Stimulated activated CD8-positive, alpha-beta memory T cell treated with anti-CD3 and anti-CD28 coated beads, Interleukin-12 subunit alpha, Interleukin-12 subunit beta, amount 100 ng/mL, for 24 hours (primary cell): ENCODE results near the gene LRRFIP1.
"Not testable (repeated sequence)": the region's sequence is repeated elsewhere in the genome, so short reads cannot be mapped to it uniquely, and the experiment has no call there.

ENCODE experiments used
- DNase-seq: peaks from one replicate; pipeline ENCODE4 v3.0.0-alpha.2; 2020; ENCODE audit errors: extremely low read depth

The LRRFIP1 gene

GRCh38 chr2:237779521-237779920 is 152.1 kb downstream of the LRRFIP1 start:
- no peak for DNase-seq

DNA sequence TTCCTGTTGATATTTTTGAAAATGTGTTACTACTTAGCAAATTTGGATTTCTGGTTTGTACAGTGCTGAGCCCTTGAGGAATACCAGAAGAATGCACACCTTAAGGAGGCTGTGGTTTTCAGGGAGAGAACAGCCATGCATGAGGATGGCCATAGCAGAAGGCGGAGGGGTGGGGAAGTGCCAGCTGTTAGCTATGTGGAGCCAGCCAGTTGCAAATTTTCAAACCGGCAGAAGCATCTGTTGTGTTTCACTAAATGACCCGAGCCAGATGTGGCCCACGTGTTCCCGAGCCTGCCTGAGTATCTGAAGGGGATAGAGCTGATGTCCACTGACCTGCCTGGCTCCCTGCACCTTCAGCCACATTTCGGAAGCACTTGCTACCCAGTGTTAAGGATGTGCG is 154.8 kb downstream of the LRRFIP1 start:
- no peak for DNase-seq

GRCh38 chr2:237783678-237784077 is 156.3 kb downstream of the LRRFIP1 start:
- DNase-seq, result not testable (repeated sequence)

DNA sequence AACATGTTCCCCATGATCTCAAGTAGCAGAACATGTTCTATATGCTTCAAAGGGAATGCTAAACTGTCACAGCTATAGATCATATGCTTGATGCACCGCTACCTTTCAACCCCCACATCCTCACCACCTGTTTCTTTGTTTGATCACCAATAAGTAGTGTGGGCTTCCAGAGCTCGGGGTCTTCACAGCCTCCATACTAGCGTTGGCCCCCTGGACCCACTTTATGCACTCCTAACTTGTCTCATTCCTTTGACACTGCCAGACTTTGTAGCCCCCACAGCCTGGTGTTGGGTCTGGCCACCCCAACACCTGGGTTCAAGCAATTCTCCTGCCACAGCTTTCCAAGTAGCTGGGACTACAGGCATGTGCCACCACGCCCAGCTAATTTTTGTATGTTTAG is 159.5 kb downstream of the LRRFIP1 start:
- no peak for DNase-seq

GRCh38 chr2:237790353-237790752 is 163.0 kb downstream of the LRRFIP1 start:
- no peak for DNase-seq

GRCh38 chr2:237791977-237792727 is 164.8 kb downstream of the LRRFIP1 start:
- no peak for DNase-seq

DNA sequence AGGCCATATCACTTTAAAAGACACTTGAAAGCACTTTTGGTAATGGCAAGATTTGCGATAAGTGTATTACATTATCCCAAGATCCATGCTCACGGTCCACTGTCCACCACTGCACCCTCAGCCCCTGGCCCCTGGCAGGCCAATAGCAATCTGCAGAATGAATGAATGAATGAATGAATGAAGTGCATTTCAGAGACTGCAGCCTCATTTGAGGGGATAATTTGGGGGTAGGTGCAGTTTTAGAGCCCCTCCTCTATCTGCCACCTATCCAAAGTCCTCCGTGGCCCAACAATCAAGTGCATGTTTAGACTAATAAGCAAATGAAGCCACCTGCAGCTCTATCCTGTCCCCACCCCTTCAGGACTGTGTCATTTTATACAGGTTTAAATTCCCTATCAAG is 169.9 kb downstream of the LRRFIP1 start:
- no peak for DNase-seq

DNA sequence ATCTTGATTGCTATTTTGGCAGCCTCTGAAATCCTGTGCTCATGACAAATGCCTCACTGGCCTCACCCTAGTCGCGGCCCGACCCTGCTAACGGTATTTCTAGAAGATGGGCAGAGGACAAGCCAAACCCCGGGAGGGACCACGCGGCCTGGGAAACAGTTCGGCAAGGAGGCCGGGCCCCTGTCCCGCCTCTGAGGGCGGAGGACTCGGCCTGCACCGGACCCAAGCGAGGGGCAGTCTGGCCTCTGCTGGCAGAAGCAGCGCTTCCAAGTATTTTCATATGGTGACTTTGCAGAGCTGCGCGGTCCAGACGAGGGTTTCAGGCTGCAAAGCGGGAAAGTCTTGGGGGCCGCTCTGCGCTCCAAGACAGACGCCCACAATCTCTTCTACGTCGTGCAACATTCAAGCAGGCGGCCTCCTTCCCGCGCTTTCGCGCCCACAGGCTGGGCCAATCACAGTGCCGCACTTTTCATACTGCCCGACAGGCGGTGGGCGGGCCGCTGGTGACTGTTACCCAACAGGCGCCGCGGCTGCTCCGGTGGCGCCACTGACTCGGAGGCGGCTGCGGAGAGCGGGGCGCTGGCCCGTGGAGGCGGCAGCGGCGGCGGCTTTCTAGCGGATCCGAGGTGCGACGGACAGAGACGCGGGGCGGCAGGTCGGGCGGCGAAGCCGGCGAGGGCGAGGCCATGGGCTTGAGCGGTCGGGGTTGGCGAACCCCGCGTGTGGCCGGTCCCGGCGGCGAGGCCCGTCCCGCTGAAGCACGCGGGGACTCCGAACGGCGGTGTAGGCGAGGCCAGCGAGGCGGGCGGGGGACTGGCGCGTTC is 171.1 kb downstream of the LRRFIP1 start, which contains the start of gene RBM44:
RBM44 (plus strand) TSS at position 544 of the 824 bp plus-strand sequence. CDS start 14,831 bp downstream, outside the sequence.
- no peak for DNase-seq

GRCh38 chr2:237799060-237799428 is 171.7 kb downstream of the LRRFIP1 start:
- no peak for DNase-seq

GRCh38 chr2:237801466-237801865 is 174.1 kb downstream of the LRRFIP1 start:
- DNase-seq, result no peak

- DNase-seq, result no peak
Measured at GRCh38 chr2:237806334-237806733, 178.9 kb downstream of the LRRFIP1 start.

GRCh38 chr2:237815637-237816036 is 188.2 kb downstream of the LRRFIP1 start:
- no peak for DNase-seq

DNA sequence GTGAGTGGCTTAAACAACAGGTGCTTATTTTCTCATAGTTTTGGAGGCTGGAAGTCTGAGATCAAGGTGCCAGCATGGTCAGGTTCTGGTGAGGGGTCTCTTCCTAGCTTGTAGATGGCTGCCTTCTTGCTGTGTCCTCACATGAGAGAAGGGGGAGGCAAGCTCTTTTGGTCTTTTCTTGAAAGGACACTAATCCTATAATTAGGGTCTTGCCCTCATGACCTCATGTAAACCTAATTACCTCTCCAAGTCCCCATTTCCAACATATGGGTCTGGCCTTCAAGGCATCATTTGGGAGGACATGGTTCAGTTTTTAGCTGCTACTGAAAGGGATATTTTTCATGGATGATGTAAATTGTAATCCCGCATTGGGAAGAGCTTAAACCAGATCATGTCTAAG is 189.1 kb downstream of the LRRFIP1 start:
- DNase-seq, result no peak

- DNase-seq, result no peak
Measured at GRCh38 chr2:237818066-237818473, 190.7 kb downstream of the LRRFIP1 start.

GRCh38 chr2:237819231-237819630 is 191.8 kb downstream of the LRRFIP1 start:
- no peak for DNase-seq

DNA sequence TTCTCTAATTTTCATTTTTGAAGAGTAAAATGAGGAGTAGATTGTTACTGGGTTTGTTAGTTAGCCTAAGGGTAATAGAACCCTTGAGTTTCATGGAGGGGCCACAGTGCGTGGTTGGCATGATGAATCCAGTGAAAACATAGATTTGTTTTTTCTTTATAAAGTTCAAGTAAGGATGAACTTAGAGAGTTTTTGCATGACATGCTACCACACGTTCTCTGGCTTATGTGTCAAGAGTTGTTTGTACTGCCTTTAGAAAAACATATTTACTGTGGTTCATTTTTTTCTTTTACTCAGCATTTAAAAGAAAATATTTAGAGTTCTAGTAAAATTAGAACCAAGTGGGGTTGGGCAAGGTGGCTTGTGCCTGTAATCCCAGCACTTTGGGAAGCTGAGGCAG is 193.0 kb downstream of the LRRFIP1 start:
- no peak for DNase-seq

GRCh38 chr2:237823544-237823943 is 196.2 kb downstream of the LRRFIP1 start:
- no peak for DNase-seq

- DNase-seq, result no peak
Measured at GRCh38 chr2:237824085-237824484, 196.7 kb downstream of the LRRFIP1 start.

- no peak for DNase-seq
Measured at GRCh38 chr2:237827421-237827987, 200.1 kb downstream of the LRRFIP1 start.
